Measurements from ENCODE around the gene VPS13A.
A peak's percentile ranks its signal among the peaks of the same experiment; 100 is the strongest.

VPS13A gene

DNA sequence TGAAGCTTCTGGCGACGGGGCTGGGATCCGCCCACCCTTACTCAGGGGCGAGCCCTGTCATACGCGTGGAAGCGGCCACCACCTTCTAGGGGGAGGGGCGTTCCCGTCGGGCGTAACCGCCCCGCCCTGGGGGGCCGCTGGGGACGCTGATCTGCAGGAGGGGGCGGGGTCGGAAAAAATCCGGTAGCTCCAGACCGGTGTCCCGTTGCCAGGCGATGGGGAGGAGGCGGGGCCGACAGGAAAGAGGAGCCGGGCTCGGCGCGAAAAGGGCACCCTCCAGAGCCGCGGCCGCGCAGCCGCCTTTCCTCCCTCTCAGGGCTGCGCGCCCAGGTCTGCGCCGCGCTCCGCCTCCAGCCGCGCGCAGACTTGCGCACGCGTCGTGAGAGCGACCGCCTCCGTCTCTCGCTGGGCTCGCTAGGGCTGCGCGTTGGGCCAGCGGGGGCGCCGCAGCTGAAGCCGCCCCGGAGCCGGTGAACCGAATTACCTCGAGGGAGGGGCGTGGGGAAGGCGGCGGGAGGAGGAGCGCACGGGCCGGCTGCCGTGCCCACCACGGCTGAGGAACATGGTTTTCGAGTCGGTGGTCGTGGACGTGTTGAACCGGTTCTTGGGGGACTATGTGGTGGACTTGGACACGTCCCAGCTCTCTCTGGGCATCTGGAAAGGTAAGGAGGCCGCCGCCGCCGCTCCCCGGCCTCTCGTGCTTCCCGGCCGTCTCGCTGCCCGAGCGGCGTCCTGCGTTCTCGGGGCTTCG is at the start of gene VPS13A:
TSS of gene VPS13A (plus strand) at position 392 of the 751 bp plus-strand sequence. CDS start at position 563, 171 bp downstream.
- peak; percentile 12 for FAIRE-seq

GRCh38 chr9:77128125-77128789 is 49.1 kb upstream of the VPS13A start:
- no peak for FAIRE-seq

- FAIRE-seq: no peak
Measured at GRCh38 chr9:77131399-77131798, 45.9 kb upstream of the VPS13A start.

GRCh38 chr9:77133011-77133410 is 44.3 kb upstream of the VPS13A start:
- no peak for FAIRE-seq

DNA sequence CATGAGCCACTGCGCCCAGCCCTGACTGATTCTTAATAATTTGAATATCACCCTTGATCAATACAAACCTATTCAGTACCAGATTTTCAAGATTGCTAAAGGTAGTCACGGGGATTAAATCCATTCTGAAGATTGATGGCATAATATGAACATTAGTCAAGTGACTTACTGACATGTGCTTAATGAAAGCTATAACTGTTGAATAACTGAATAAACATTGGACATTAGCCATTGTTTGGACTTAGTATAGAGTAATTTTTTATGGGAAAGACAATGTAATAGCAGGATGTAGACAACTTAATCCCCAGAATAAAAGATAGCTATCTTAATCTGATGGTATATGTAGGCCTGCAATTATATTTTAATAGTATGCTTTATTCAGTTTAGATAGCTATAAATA is 35.0 kb upstream of the VPS13A start:
- FAIRE-seq: no peak

- no peak for FAIRE-seq
Measured at GRCh38 chr9:77149879-77150278, 27.5 kb upstream of the VPS13A start.

DNA sequence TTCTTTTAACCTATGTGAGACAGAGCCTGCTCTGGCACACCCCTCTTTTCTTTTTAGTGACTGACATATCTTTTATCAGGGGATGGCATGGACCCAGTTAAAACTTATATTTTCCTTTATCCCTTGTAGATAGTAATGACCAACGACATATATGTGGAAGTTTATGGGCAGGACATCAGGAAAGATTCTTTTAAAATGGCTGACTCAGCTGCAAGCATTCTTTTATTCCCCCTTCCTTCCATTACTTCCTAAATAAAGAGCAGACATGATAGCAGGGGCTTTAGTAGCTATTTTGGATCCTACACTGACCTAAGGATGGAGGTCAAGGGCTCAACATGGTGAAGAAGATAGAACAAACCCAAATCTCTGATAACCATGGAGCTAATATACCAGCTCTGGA is 25.0 kb upstream of the VPS13A start:
- FAIRE-seq: no peak

DNA sequence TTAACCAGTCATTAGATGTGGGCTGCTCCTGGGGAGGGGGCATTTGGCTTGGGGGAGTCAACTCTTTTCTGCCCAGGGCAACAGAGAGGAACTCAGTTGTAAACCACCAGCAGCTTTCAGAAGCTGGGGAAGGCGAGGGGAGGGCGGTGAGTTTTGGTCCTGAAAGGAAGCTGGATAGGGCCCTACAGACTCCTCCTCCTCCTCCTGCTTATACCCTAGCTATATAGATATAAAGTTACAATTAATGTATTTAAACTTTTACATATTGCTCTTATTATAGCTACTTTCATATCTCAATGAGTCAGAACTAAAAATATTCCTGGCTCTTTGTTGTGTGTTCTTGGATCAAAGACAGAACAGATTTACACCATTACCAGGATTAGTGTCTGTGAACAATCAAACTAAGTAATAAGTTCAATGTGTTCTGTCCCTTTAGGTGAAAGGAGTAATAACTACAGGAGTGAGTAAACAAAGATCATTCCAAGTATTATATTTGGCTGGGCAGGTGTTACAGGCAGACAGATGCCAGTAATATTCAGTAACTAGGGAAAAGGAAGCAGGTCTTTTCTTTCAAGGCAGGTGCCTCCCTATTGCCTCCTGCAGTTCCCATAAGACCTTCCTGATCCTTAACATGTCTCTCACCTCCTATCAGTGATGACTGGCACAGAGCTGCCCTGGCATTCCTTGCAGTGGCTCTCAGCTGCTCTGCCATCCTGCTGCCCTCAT is 20.5 kb upstream of the VPS13A start:
- no peak for FAIRE-seq

DNA sequence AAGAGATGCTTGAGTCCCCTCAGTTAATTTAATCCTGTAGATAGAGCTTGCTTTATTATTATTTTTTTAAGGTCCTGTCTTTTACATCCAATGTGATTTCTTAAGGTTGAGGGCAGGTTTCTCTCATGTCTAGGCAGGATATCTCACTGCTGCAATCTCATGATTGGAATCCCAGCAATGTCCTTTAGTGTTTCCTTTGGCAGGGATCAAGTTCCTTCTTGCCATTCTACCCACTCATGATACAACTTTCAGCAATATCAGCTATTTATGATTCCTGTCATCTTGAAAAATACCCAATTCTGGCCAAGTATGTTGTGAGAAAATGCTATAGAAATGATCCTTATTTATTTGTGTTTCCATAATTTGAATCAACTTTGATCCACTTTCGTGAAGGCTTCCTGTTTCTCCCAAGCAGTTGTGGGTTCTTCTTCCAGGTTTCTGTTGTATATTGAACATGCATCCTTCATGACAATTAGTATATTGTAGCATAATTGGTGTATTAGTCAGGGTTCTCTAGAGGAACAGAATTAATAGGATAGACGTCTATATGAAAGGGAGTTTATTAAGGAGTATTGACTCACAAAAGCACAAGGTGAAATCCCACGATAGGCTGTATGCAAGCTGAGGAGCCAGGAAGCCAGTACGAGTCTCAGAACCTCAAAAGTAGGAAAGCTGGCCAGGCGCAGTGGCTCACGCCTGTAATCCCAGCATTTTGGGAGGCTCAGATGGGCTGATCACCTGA is 18.4 kb upstream of the VPS13A start:
- FAIRE-seq: no peak

- FAIRE-seq: no peak
Measured at GRCh38 chr9:77161191-77161590, 16.1 kb upstream of the VPS13A start.

- FAIRE-seq: no peak
Measured at GRCh38 chr9:77161966-77162365, 15.4 kb upstream of the VPS13A start.

- FAIRE-seq: no peak
Measured at GRCh38 chr9:77162366-77162765, 15.0 kb upstream of the VPS13A start.

DNA sequence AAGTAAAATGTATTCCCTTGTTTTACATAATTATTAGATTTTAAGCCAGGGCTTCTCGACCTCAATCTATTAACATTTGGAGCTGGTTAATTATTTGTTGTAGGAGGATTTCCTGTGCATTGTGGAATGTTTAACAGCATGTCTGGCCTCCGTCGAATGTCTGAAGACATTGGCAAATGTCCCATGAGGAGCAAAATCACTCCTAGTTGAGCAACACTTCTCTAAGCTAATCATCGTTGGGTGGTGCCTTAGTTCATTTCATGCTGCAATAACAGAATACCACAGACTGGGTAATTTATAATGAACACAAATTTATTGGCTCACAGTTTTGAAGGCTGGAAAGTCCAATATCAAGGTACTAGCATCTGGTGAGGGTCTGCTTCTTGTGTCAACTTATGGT is 13.4 kb upstream of the VPS13A start:
- FAIRE-seq: no peak

DNA sequence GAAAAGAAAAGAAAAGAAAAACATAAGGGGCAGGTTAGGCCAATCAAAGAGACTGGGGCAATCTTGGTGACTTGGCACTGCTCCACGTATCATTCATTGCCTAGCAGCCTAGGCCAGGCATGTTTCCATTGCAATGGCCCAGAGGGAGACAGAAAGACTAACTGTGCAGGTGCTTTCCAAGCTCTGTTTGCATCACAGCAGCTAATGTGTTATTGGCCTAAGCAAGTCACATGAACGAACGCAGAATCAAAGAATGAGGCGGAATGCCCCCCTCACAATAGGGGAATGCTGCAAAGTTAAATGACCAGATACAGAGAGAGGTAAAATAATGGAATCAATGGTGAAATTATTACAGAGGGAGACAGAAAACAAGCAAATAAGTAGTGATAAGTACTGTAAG is 11.1 kb upstream of the VPS13A start:
- no peak for FAIRE-seq

DNA sequence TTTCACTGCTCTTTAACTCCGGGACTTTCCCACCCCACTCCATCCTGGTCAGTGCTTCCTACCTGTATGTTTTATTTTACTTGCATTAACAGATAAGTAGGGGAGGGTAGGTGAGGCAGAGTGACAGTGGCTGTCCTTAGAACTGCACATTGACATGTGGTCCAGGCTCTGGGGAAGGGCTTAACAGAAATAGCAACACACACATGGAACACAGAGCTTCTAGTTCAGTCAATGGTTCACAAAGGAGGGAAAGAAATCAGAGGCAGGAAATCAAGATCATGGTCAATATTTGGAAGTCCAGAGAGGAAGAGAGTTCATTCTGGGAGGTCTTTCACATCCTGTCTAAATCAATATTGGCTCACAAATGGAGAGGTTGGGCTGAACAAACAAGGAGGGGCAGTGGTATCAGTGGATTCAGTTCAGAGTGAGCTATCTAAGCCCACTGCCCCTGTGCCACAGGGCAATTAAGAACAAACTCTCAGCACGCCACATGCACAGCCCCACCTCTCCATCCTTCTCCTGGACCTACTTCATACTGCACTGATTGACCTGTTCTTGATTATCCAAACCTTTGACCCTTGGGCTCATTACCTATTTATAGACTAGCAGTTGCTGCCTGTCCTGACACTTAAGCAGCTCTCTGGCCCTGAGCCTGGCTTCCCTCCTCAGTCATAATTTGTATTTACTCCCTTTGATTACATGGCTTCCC is 6.2 kb upstream of the VPS13A start:
- FAIRE-seq: no peak

- FAIRE-seq: no peak
Measured at GRCh38 chr9:77175151-77175550, 2.2 kb upstream of the VPS13A start.

DNA sequence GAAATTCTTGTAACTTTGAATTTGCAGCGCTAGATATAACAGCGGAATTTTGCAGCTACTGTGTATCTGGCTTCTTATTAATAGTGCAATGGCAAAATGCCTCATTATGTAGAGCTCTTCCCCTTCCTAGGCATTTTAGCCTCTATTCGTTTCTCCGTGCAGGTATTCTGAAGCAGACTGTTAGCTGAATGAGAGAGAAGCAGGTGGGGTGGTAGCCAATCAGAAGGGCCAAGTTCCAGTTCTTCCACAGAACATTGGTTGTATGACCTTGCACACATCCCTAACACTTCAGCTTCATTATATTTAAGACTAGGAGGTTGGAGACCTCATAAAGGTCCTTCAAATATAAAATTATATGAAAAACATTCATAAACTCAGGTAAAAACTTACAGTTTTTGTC is 1.2 kb upstream of the VPS13A start:
- no peak for FAIRE-seq

- no peak for FAIRE-seq
Measured at GRCh38 chr9:77176686-77177142, 620 bp upstream of the VPS13A start.

GRCh38 chr9:77177894-77178794 is 810 bp downstream of the VPS13A start:
- FAIRE-seq: no peak

GRCh38 chr9:77180056-77180455 is 2.7 kb downstream of the VPS13A start:
- FAIRE-seq: no peak

DNA sequence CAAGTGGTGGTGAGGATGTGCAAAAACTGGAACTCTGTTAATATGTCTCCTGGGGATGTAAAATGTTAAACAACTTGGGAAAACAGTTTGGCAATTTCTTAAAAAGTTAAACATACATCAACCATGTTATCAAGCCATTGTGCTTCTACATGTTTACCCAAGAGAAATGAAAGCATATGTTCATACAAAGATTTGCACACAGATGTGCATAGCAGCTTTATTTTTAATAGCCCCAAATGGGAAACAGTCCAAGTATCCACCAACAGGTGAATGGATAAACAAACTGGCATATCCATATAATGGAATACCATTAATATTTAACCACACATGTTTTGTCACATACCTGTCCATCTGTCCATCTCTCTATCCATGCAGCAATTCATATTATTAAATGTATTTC is 6.2 kb downstream of the VPS13A start:
- FAIRE-seq: no peak

Data from endometrium (tissue), 2 donors.